H9 (cell line): Measurements from ENCODE around the gene HDLBP. TPM values are rescaled to one million over a fixed set of nuclear protein-coding genes. Genes with fewer than 3 reads are reported as not detected.

ENCODE experiments used
- DNase-seq: peaks from one replicate; pipeline ENCODE4 v3.0.0-alpha.2; 2017
- H2AFZ ChIP-seq: one replicate; pipeline ENCODE4 v1.6.1; 2013; ENCODE audit warnings: mild to moderate bottlenecking, low read length, control low read depth, moderate library complexity
- H2AK5ac ChIP-seq: 2 replicates; pipeline ENCODE4 v1.6.1; 2013; ENCODE audit warnings: low read length, control low read depth, mixed read lengths; ENCODE audit not compliant: insufficient read length
- H2BK120ac ChIP-seq: one replicate; pipeline ENCODE4 v1.6.1; 2013; ENCODE audit warnings: low read depth, mild to moderate bottlenecking, low read length, control low read depth, inconsistent platforms; ENCODE audit not compliant: poor library complexity, severe bottlenecking
- H2BK12ac ChIP-seq: 2 replicates; pipeline ENCODE4 v1.6.1; 2013; ENCODE audit warnings: low read length, control low read depth, mixed read lengths, low read depth; ENCODE audit not compliant: insufficient read length
- H2BK15ac ChIP-seq: 2 replicates; pipeline ENCODE4 v1.6.1; 2013; ENCODE audit warnings: low read depth, low read length, control low read depth
- H2BK20ac ChIP-seq: one replicate; pipeline ENCODE4 v1.6.1; 2013; ENCODE audit warnings: low read depth, mild to moderate bottlenecking, low read length, control low read depth, inconsistent platforms; ENCODE audit not compliant: poor library complexity, severe bottlenecking
- H2BK5ac ChIP-seq: 2 replicates; pipeline ENCODE4 v1.6.1; 2013; ENCODE audit warnings: low read length, control low read depth, mixed read lengths; ENCODE audit not compliant: insufficient read length
- H3K14ac ChIP-seq: 2 replicates; pipeline ENCODE4 v1.6.1; 2013; ENCODE audit warnings: low read length, control low read depth; ENCODE audit not compliant: insufficient read depth
- H3K18ac ChIP-seq: 2 replicates; pipeline ENCODE4 v1.6.1; 2013; ENCODE audit warnings: low read depth, mild to moderate bottlenecking, mixed read lengths, low read length, control low read depth; ENCODE audit not compliant: insufficient read length
- H3K23ac ChIP-seq: 2 replicates; pipeline ENCODE4 v1.6.1; 2013; ENCODE audit warnings: low read length, control low read depth, mixed read lengths, low read depth; ENCODE audit not compliant: insufficient read length
- H3K23me2 ChIP-seq: 2 replicates; pipeline ENCODE4 v1.6.1; 2013; ENCODE audit warnings: low read depth, mild to moderate bottlenecking, mixed read lengths, low read length, control low read depth; ENCODE audit not compliant: insufficient read length, poor library complexity, severe bottlenecking
- H3K27ac ChIP-seq: 2 replicates; pipeline ENCODE4 v1.5.1; 2013; ENCODE audit warnings: low read length, control low read depth, mixed read lengths, low read depth; ENCODE audit not compliant: insufficient read length
- H3K27me3 ChIP-seq: 2 replicates; pipeline ENCODE4 v1.6.1; 2013; ENCODE audit warnings: low read length, control low read depth, inconsistent platforms; ENCODE audit not compliant: insufficient read depth
- H3K4ac ChIP-seq: 2 replicates; pipeline ENCODE4 v1.6.1; 2013; ENCODE audit warnings: low read depth, mild to moderate bottlenecking, control low read depth, inconsistent platforms, low read length, moderate library complexity
- H3K4me1 ChIP-seq: 2 replicates; pipeline ENCODE4 v1.6.1; 2013; ENCODE audit warnings: low read length, control low read depth, inconsistent platforms; ENCODE audit not compliant: insufficient read depth
- H3K4me2 ChIP-seq: 2 replicates; pipeline ENCODE4 v1.6.1; 2013; ENCODE audit warnings: low read length, control low read depth, mixed read lengths; ENCODE audit not compliant: insufficient read length, insufficient read depth
- H3K56ac ChIP-seq: 2 replicates; pipeline ENCODE4 v1.6.1; 2013; ENCODE audit warnings: low read depth, mild to moderate bottlenecking, mixed read lengths, low read length, control low read depth; ENCODE audit not compliant: insufficient read length
- H3K79me1 ChIP-seq: 2 replicates; pipeline ENCODE4 v1.6.1; 2013; ENCODE audit warnings: low read depth, mild to moderate bottlenecking, moderate library complexity, low read length, control low read depth, inconsistent platforms; ENCODE audit not compliant: insufficient read depth, poor library complexity, severe bottlenecking
- H3K79me2 ChIP-seq: 2 replicates; pipeline ENCODE4 v1.6.1; 2013; ENCODE audit warnings: low read length, control low read depth, inconsistent platforms; ENCODE audit not compliant: insufficient read depth
- H3K9ac ChIP-seq: 2 replicates; pipeline ENCODE4 v1.6.1; 2013; ENCODE audit warnings: low read length, control low read depth, mixed read lengths; ENCODE audit not compliant: insufficient read length; ENCODE audit errors: extremely low read depth
- H3K9me3 ChIP-seq: one replicate; pipeline ENCODE4 v1.6.1; 2013; ENCODE audit warnings: low read depth, low read length, inconsistent platforms; ENCODE audit not compliant: control insufficient read depth
- H3T11ph ChIP-seq: one replicate; pipeline ENCODE4 v1.6.1; 2013; ENCODE audit warnings: mild to moderate bottlenecking, low read length, control low read depth, inconsistent platforms
- H4K20me1 ChIP-seq: one replicate; pipeline ENCODE4 v1.6.1; 2013; ENCODE audit not compliant: control insufficient read depth, insufficient read length, insufficient read depth
- H4K5ac ChIP-seq: 2 replicates; pipeline ENCODE4 v1.6.1; 2013; ENCODE audit warnings: low read depth, mild to moderate bottlenecking, mixed read lengths, low read length, control low read depth; ENCODE audit not compliant: insufficient read length
- H4K8ac ChIP-seq: replicated peaks from 2 replicates; pipeline ENCODE4 v1.6.1; 2013; ENCODE audit warnings: low read length, control low read depth, mixed read lengths, low read depth; ENCODE audit not compliant: insufficient read length
- H4K91ac ChIP-seq: 2 replicates; pipeline ENCODE4 v1.6.1; 2013; ENCODE audit warnings: low read depth, mild to moderate bottlenecking, moderate library complexity, mixed read lengths, low read length, control low read depth; ENCODE audit not compliant: insufficient read length
- H3K27ac Mint-ChIP-seq, 3 experiments: 2 replicates in 2 of 3; 3 replicates in 1 of 3; pipeline ENCODE4 v1.8.0; 2020 to 2021; ENCODE audit warnings: mixed read lengths in 3 of 3, mild to moderate bottlenecking in 1 of 3, moderate library complexity in 1 of 3
- H3K27me3 Mint-ChIP-seq: 2 replicates; pipeline ENCODE4 v1.8.0; 2021; ENCODE audit warnings: low read depth, mild to moderate bottlenecking, moderate library complexity, mixed read lengths
- H3K36me3 Mint-ChIP-seq, 3 experiments: 2 replicates in 2 of 3; 3 replicates in 1 of 3; pipeline ENCODE4 v1.8.0; 2020 to 2021; ENCODE audit warnings: low read depth in 3 of 3, mixed read lengths in 3 of 3; ENCODE audit not compliant: insufficient read depth in 1 of 3
- H3K4me1 Mint-ChIP-seq, 2 experiments: 2 replicates each; pipeline ENCODE4 v1.8.0; 2020; ENCODE audit warnings: mixed read lengths in 2 of 2
- H3K4me3 Mint-ChIP-seq, 2 experiments: 2 replicates in 1 of 2; 3 replicates in 1 of 2; pipeline ENCODE4 v1.8.0; 2020 to 2021; ENCODE audit warnings: mild to moderate bottlenecking in 2 of 2, mixed read lengths in 2 of 2, moderate library complexity in 1 of 2
- H3K9me3 Mint-ChIP-seq, 2 experiments: 2 replicates in 1 of 2; 3 replicates in 1 of 2; pipeline ENCODE4 v1.8.0; 2020; ENCODE audit warnings: mild to moderate bottlenecking in 2 of 2, mixed read lengths in 2 of 2, moderate library complexity in 1 of 2
- CTCF ChIP-seq: fragments of 200-600 bp; sonication (generic); conservative IDR thresholded peaks from 3 replicates; pipeline ENCODE4 v1.8.0; 2021; ENCODE audit warnings: antibody characterized with exemption, mild to moderate bottlenecking
- WGBS: extraction: QIAGEN DNeasy Blood & Tissue Kit; methylation state at CpG from one replicate; pipeline ENCODE4 v1.1.7; 2013; ENCODE audit warnings: missing lambda C conversion rate, low lambda C conversion rate, mixed read lengths; ENCODE audit not compliant: insufficient read length; ENCODE audit errors: extremely low coverage; 5-methylcytosine and 5-hydroxymethylcytosine counted together
- total RNA-seq: library from RNA; stranded (reverse); gene quantifications from 2 replicates; pipeline ENCODE4 v1.2.1, GENCODE V29; 2021

The HDLBP gene
- total RNA-seq, 1 experiment from 2014 or later: 364 TPM

DNA sequence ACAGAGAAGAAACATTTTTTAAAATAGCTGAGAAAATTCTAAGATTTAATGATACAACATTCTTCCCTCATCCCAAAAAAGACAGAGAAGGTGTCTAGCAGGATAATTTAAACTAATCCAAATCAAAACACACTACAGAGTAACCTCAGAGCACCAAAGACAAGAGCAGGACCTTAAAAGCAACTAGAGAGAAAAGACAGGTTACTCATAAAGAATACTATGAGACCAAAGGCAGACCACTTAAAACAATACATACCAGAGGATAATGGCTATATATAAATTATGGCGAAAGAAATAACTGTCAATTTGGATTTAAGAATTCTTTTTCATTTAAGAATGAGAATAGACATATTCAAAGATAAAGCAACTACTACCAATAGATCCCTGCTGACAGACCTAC is 40.0 kb downstream of the HDLBP start:
- Mint-ChIP-seq H3K9me3 (no peaks in the 10 kb centered on the region; a peak in 1 of 5 replicates), H3K36me3 (no peaks in the 10 kb centered on the region; a peak in 1 of 7 replicates), H3K27ac (no peak overlapping the region), H3K27me3 (no peaks in the 10 kb centered on the region), H3K4me1 (peaks cover 33 to 38% of the 10 kb centered on the region in 2 experiments), H3K4me3 (no peak overlapping the region)
- H2AFZ ChIP-seq: no peak overlapping the region
- H4K91ac ChIP-seq: no peak overlapping the region
- H2AK5ac ChIP-seq: no peak overlapping the region
- no peak overlapping the region for H3K9ac ChIP-seq
- peaks cover 2% of the 10 kb centered on the region for H4K20me1 ChIP-seq
- no peak overlapping the region for H3K4ac ChIP-seq
- H3K56ac ChIP-seq: no peak overlapping the region
- no peak overlapping the region for H3K18ac ChIP-seq
- no peaks in the 10 kb centered on the region for H3K9me3 ChIP-seq
- no peak overlapping the region for H4K5ac ChIP-seq
- H2BK5ac ChIP-seq: no peak overlapping the region
- no peak overlapping the region for H3T11ph ChIP-seq
- H3K23me2 ChIP-seq: peaks cover 6% of the 10 kb centered on the region
- H3K27ac ChIP-seq: no peak overlapping the region
- H3K27me3 ChIP-seq: no peaks in the 10 kb centered on the region
- no peak for TF ChIP-seq CTCF
- peaks cover 11% of the 10 kb centered on the region for H3K79me1 ChIP-seq
- H3K4me1 ChIP-seq: peaks cover 3% of the 10 kb centered on the region; the same call in 1 of the 2 replicates
- no peak overlapping the region for H2BK20ac ChIP-seq
- peaks cover 12% of the 10 kb centered on the region; the same call in 1 of the 2 replicates for H3K79me2 ChIP-seq
- no peak overlapping the region for H3K23ac ChIP-seq
- H2BK120ac ChIP-seq: no peak overlapping the region
- no peak overlapping the region for H4K8ac ChIP-seq
- no peak for DNase-seq
- H2BK15ac ChIP-seq: no peak overlapping the region
- WGBS: no CpG with 5 or more reads among the region's 1 CpG
- no peak overlapping the region for H3K14ac ChIP-seq
- no peak overlapping the region for H3K4me2 ChIP-seq
- H2BK12ac ChIP-seq: no peak overlapping the region
